Endothelial cell (in vitro differentiated cells): ENCODE results near the gene SLC22A2. TPM values are rescaled to one million over a fixed set of nuclear protein-coding genes. Genes with fewer than 3 reads are reported as not detected.

Experiments used
- DNase-seq: peaks from one replicate; pipeline ENCODE4 v3.0.0; 2021; ENCODE audit warnings: low spot score
- H3K27ac Mint-ChIP-seq: one replicate; pipeline ENCODE4 v1.8.0; 2021; ENCODE audit warnings: mixed read lengths, inconsistent platforms; ENCODE audit not compliant: unreplicated experiment
- H3K27me3 Mint-ChIP-seq: one replicate; pipeline ENCODE4 v1.8.0; 2021; ENCODE audit warnings: mild to moderate bottlenecking, moderate library complexity, mixed read lengths, inconsistent platforms; ENCODE audit not compliant: unreplicated experiment
- H3K36me3 Mint-ChIP-seq: one replicate; pipeline ENCODE4 v1.8.0; 2021; ENCODE audit warnings: mild to moderate bottlenecking, low read depth, mixed read lengths, inconsistent platforms; ENCODE audit not compliant: unreplicated experiment
- H3K4me1 Mint-ChIP-seq: one replicate; pipeline ENCODE4 v1.8.0; 2021; ENCODE audit warnings: mild to moderate bottlenecking, mixed read lengths, inconsistent platforms; ENCODE audit not compliant: unreplicated experiment
- H3K4me3 Mint-ChIP-seq: one replicate; pipeline ENCODE4 v1.8.0; 2021; ENCODE audit warnings: mild to moderate bottlenecking, mixed read lengths, inconsistent platforms; ENCODE audit not compliant: unreplicated experiment
- H3K9me3 Mint-ChIP-seq: one replicate; pipeline ENCODE4 v1.8.0; 2021; ENCODE audit warnings: mixed read lengths, inconsistent platforms; ENCODE audit not compliant: unreplicated experiment
- CTCF ChIP-seq: fragments of 200-600 bp; sonication (generic); IDR thresholded peaks from one replicate; pipeline ENCODE4 v1.5.0; 2021; ENCODE audit warnings: antibody characterized with exemption; ENCODE audit not compliant: unreplicated experiment
- total RNA-seq: library from RNA; stranded (reverse); fragmentation: NEBNext Ultra II Directional; extraction: Animal tissue kit (Norgen Biotek cat#: 25700); gene quantifications from one replicate; pipeline ENCODE4 v1.2.1, GENCODE V29; 2021; ENCODE audit not compliant: unreplicated experiment

Gene SLC22A2
- total RNA-seq, 1 donor from 2014 or later = not detected

- DNase-seq = no peak
- Mint-ChIP-seq H3K27me3 (no peaks in the 10 kb centered on the region), H3K9me3 (no peaks in the 10 kb centered on the region), H3K27ac (no peak overlapping the region), H3K4me1 (peaks cover 2% of the 10 kb centered on the region), H3K36me3 (peaks cover 6% of the 10 kb centered on the region), H3K4me3 (no peak overlapping the region)
- TF ChIP-seq CTCF = no peak
Measured at GRCh38 chr6:160300076-160300695, 41.6 kb upstream of the SLC22A2 start.

DNA sequence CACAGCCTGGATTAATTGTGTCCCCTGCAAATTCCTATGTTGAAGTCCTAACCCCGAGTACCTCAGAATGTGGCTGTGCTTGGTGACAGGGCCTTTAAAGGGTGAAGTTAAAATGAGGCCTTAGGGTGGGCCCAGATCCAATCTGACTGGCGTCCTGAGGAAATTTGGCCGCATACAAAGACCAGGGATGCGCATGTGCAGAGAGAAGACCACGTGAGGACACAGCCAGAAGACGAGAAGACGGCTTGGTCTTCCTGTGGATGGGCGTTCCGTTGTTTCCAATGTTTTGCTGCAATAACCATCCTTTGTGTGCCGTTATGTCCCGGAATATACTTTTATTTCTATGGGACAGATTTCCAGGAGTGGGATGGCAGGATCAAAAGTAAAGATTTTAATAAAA is 40.9 kb upstream of the SLC22A2 start:
- no peak for TF ChIP-seq CTCF
- peaks cover 2% of the 10 kb centered on the region for H3K4me1 Mint-ChIP-seq
- no peaks in the 10 kb centered on the region for H3K9me3 Mint-ChIP-seq
- no peak overlapping the region for H3K4me3 Mint-ChIP-seq
- H3K27ac Mint-ChIP-seq = no peak overlapping the region
- H3K27me3 Mint-ChIP-seq = no peaks in the 10 kb centered on the region
- no peak for DNase-seq
- H3K36me3 Mint-ChIP-seq = peaks cover 3% of the 10 kb centered on the region

DNA sequence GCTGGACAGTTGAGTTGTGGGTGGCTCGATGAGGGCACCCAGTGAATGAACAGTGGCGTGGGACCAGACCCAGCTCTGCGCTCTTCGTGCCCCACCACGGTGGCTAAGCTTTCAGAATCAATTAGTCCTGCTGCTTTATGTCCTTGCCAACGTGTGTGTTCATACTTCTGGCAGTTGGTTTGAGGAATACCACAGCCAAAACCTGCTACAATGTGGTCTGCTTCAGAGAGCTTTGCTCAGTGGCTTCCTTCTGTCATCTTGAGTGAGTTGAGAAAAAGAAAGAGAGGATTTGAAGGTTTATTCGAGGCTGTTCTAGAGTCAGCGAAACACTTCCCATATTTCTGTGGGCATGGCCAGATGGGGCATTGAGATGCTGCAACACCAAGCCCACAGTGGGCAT is 39.5 kb upstream of the SLC22A2 start:
- no peaks in the 10 kb centered on the region for H3K9me3 Mint-ChIP-seq
- H3K4me3 Mint-ChIP-seq = no peak overlapping the region
- no peak for DNase-seq
- H3K27ac Mint-ChIP-seq = no peak overlapping the region
- peaks cover 2% of the 10 kb centered on the region for H3K4me1 Mint-ChIP-seq
- no peak for TF ChIP-seq CTCF
- H3K36me3 Mint-ChIP-seq = no peaks in the 10 kb centered on the region
- no peaks in the 10 kb centered on the region for H3K27me3 Mint-ChIP-seq

- peaks cover 2% of the 10 kb centered on the region for H3K4me1 Mint-ChIP-seq
- no peaks in the 10 kb centered on the region for H3K27me3 Mint-ChIP-seq
- no peak overlapping the region for H3K27ac Mint-ChIP-seq
- DNase-seq = no peak
- TF ChIP-seq CTCF = no peak
- no peaks in the 10 kb centered on the region for H3K36me3 Mint-ChIP-seq
- H3K4me3 Mint-ChIP-seq = no peak overlapping the region
- no peaks in the 10 kb centered on the region for H3K9me3 Mint-ChIP-seq
Measured at GRCh38 chr6:160297310-160297709, 38.7 kb upstream of the SLC22A2 start.

DNA sequence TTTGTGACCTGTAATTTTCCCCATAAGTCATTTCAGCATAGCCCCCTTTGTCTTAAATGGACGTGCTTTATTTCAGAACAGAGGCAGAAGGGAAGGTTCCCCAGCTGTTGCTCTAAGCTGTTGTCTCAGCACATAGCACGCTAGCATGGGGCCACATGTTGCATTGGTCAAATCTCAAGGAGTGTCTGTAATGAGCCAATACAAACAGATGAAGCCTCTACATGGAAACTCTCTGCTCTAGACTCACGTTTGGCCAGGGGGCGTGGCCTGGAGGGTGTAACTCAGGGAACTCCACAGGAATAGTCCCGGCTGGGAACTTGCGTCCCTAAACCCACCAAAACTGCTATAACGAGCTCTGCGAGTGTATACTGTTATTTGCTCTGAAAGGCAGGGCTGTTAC is 35.2 kb upstream of the SLC22A2 start:
- Mint-ChIP-seq H3K27ac (no peak overlapping the region), H3K4me1 (no peaks in the 10 kb centered on the region), H3K36me3 (no peaks in the 10 kb centered on the region), H3K27me3 (no peaks in the 10 kb centered on the region), H3K9me3 (no peaks in the 10 kb centered on the region), H3K4me3 (no peak overlapping the region)
- DNase-seq = no peak
- no peak for TF ChIP-seq CTCF
